Stimulated activated CD4-positive, alpha-beta T cell treated with anti-CD3 and anti-CD28 coated beads, Interleukin-12 subunit alpha, Interleukin-12 subunit beta, amount 100 ng/mL, for 48 hours (primary cell): Measurements from ENCODE around the gene MPPED1.

Experiments used
- DNase-seq, 3 donors: peaks; one replicate each; pipeline ENCODE4 v3.0.0-alpha.2; 2020; ENCODE audit warnings: low read depth in 2 of 3, low spot score in 1 of 3

MPPED1 gene

DNA sequence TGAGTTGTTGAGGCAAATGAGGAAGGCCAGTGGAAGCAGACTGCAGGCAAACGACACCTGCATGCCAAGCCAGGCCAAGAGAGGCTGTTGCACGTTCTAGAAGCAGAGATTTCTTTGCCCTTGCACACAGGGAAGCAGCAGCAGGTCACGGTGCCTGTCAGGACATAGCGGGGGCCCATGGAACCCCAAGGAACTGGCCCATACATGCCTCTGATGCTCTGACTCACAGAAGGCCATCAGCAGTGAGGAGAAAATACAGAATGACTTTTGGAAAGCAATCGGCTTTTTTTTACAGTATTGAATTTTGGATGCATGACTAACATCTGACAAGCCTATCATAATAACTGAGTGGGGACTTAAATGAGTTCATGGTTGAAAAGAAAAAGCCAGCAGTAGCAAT is 123.9 kb downstream of the MPPED1 start:
- no peak for DNase-seq

DNA sequence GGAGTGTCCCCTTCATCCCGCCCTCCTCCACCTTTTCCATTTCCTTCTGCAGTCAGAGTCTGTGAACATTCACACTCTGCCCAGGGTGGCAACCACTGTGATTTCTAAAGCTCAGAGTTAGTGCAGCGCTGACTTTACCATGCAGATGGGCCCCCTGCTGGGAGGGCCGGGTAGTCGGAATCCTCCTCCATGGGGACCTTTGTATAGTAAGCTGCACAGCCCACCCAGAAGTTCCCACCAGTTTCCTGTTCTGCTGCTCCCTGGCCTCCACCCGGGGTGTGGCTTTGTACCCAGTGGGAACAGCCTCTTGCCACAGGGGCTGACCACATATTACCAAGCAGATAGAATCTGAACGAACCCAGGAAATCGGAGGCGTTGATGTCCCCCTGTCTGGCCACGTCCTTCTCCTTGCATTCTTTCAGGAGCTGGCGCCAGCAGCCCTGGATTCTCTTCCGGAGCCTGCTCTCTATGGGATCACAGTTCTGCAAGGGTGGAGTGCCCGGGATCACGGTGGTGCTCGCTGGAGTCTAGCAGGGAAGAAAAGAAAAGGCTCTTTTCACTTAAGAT is 125.3 kb downstream of the MPPED1 start:
- DNase-seq, result no peak

DNA sequence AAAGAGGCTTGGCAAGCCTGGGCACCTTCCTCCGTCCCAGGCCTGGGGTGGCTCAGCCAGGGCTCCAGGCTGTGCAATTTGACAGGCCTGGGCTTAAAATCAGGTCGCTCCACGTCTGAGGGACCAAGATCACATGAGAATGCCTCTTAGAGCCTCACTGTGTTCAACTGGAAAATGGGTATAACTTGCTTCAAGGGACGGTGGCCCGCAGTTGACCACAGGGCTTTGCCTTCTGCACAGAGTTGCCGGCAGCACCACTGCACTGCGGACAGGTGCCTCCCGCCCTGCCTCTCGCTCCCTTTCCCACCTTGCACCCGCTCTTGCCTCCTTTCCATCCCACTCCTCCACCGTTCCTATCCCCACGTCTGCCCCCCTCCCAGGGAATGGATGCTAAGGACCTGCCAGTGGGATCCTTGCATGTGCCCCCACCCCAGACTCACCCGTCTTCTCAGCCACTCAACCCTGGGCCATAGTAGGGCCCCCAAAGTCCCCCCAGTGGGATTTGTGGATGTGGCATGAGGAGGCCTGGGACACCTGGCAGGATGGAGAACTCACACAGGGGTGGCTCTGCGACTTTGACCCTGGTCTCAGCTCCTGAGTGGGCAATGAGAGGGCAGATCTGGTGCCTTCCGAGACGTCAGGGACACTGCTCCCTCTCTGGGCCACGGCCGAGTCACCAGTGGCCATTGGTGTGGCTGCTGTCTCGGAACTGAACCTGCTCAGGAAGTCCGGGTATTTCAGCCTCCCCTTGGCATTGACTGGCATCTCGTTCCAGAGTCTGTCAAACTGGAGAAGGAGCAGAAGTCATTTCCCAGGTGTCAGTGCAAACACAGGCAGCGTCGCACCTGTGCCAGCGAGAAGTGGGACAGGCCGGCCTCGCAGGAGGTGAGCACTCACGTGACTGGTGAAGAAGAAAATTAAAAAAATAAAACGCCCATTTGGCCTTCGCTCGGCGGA is 128.0 kb downstream of the MPPED1 start:
- DNase-seq, result no peak

DNA sequence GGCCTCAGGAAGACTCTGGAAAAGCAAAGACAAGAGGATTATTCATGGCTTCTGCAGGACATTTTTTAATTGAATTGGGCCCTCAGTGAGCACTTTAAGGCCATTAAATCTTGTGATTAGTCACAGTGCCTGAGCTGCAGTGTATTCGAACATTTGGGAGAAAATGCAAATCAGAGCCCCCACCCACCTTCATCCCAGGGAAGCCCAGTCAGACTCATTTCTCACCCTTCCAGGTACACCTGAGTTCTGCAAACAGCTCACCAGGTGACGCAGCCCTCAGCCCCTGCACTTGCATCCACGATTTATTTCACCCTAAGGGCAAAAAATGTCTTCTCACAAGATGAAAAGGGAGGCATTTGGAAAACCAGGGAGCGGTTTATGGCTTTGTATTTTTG is 128.7 kb downstream of the MPPED1 start:
- DNase-seq, result no peak

DNA sequence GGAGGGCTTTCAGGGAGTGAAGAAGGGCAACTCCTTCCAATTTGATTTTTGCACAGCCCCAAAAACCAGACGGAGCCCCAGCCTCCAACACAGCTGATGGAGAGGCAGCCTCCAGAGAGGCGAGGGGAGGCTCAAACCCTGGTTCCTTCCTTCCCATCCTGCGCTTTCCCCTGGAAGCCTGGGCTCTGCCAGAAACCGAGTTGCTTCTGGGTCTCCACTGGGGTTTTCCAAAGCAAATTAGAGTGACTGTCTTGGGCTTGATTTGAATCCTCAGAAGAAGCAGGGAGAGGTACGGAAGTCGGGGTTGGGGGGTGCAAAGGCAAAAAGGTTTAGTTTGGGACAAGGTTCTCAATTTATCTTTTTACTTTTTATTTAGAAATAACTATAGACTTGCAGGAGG is 129.2 kb downstream of the MPPED1 start:
- no peak for DNase-seq

DNA sequence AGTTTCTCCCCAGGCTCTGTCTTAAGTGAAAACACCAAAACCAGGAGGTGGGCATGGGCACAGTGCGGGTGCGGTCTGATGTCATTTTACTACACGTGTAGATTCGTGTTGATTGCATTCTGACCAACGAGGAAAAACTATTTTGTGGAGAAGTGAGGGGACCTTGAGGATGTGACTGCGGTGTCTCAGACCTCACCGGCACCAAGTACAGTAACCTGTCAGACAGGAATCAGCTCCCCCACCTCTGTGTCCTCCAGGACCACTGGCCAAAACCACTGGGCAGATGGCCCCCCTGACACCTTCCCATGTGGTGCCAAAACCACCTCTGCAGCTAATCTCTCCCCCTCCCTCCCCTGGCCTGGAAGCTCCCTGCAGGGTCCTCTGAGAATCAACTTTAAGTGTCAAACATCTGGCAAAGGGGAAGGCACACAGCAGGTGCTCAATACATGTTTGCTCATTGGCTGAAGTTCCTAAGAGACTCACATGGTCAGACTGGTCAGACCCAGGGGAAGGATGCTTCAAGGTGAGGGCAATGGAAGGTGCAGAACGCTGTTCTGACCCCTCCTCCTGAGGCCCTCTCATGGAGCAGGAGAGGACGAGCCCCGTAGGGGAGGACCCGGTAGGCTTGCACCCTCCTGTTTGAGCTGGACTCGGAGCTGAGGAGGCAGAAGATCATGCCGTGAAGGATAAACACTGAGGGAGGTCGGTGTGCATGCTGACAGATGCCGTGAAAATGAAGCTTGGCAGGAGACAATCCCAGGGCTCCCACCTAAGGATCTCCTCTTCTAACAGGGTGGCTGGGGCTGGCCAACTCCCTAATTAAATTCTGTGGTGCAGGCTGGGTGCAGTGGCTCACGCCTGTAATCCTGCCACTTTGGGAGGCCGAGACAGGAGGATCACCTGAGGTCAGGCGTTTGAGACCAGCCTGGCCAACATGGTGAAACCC is 129.9 kb downstream of the MPPED1 start:
- no peak for DNase-seq

DNA sequence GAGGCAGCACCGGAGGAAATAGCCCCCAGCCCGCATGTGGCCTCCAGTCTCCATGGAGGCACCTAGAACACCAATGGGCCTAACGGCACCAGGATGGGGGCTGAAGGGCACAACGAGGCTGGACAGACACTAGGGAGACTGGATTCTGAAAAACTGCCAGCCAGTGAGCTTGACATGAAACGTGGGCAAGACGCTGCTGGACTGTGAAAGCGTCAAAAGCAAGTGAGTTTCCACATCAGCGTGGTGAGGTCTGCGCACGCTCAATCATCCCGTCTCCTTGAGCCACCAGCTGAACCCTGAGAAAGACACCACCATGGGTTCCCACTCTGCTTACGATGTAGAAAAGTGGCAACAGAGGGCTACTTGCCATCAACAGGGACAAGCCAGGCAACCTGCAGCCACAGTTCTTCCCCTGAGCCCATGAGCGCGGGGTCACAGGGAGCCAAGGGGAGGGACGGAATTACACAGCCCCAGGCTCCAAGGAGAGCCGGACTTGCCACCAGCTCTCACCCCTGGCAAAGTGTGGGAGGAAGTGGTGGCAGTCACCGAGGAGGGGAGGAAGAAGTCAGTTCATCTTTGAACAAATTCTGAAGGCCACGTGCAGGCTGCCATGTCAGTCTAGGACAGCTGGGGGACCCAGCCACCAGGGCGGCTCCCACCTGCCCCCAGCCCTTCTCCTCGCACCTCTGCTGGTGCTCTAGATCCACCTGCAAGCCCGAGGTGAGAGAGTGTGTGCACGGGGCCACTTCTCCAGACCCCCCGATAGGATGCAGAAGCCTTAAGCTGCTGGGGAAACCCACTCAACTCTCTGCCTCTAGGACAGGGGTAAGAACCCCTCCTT is 131.1 kb downstream of the MPPED1 start:
- no peak for DNase-seq

DNA sequence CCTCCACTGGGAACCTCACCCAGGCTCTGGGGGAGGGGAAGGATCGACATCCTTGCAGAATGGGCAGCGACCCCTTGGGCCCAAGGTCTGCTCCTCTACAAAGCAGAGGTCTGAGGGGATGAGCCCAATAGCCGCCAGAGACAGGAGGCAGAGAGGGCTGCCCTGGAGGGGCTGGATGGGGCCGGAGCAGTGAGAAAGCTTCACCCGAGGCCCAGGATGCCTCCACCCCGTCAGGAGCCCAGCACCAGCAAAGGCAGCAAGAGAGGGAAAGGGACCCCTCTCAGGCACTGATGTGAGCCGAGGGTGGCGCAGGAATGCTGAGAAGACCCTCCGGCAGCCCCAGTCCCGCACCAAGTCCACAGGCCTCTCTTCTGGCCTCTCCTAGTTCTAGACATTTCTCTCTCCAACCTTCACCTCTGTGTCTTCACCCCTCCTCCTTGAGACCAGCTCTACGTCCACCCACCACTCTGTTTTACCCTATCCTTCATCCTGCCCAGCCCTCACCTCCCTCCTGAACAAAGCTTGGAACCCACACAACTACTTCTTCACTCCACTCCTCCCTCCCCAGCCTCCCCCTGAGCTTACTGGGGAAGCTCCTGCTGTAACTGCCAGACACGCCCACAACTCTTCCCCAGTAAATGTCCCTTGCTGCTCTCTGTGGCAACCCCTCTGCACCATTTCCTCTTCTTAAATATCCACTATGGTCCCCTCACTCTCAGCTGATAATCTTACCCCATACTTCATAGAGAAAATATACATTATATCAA is 131.9 kb downstream of the MPPED1 start:
- DNase-seq, result no peak

- DNase-seq, result no peak
These were observed 132.5 kb downstream of the MPPED1 start for GRCh38 chr22:43544289-43544673.

DNA sequence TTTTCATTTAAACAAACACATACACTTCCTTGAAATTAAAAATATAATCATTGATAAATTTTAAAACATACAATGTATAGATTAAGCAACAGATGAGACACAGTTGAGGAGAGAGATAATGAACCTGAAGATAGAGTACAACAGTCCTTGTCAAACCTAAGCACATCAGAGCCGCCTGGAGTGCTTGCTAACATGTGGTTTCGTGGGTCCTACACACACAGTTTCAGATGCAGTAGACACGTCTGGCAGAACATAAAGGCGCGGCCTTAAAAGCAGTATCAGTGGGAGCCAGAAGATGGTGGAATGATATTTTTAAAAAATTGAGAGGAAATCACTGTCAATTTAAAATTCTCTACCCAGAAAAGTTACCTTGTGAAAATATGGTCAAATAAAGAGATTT is 134.4 kb downstream of the MPPED1 start:
- DNase-seq, result no peak

GRCh38 chr22:43550024-43550620 is 138.3 kb downstream of the MPPED1 start:
- no peak for DNase-seq

DNA sequence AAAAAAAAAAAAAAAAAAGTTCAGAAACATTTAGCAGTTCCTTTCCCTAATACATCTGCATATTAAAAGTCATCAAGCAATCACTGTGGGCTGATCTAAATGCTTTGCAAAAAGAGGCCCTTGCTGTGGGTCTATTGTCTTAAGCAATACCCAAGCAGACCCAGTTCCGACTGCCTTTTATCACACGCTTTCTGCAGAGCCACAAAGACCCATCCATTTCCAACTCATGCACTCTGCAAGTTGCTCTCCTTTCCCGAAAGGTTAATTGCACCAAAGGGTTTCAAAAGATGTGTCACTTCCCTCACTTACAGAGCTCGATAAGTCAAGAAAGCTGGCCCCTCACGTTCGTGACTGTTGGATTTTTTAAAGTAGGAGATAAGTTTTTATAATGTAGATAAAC is 138.9 kb downstream of the MPPED1 start:
- no peak for DNase-seq

DNA sequence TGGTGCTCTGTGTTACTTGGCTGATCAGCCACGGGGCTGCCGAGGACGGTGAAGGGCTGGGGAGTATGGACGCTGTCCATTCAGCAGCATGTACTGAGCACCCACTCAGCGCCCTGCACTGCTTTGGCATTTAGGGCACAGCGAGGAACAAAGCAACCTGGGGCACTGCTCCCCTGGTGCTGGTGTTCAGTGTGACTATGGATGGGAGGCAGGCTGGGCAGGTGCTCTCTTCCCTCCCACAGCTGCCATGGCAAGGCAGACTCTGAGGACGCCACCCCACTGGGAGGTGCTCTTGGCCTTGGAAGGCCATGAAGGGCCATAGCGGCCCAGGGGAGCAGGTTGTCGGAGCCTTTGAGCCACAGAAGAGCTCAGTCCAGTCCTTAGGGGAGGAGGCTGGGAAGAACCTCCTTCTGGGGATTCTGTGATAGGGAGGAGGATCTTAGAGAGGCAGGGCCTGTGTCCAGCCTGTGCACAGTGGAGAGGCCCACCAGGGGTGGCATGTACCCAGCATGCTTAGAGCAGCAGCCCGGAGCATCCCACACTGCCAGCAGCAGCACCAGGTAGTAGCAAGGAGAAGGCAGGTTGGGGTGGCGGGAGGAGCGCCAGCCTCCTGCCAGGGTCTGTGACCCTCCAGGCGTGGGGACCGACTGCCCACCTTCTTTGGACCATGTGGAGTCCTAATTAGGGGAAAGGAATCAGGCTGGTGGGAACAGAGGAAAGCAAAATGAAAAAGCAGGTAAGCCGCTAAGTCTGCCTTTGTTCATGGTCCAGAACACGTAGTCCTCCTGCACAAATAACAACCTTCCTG is 141.8 kb downstream of the MPPED1 start:
- DNase-seq, result no peak

DNA sequence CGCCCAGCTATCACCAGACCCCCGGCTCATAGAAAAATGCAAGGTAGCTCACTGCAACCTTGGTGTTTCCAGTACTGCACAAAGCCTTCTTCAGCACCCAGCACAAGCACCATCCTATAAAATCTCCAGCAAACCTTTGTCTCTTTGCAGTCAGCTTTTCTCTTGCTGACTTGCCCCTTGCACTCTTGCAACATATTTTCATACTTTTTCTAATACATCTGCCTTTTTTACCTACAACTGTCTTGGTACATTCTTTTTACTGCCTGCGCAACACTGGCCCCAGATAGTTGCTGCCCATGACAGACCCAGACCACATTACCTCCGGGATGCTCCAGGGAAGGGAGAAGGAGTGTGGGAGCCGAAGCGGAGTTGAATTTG is 142.4 kb downstream of the MPPED1 start:
- no peak for DNase-seq

DNA sequence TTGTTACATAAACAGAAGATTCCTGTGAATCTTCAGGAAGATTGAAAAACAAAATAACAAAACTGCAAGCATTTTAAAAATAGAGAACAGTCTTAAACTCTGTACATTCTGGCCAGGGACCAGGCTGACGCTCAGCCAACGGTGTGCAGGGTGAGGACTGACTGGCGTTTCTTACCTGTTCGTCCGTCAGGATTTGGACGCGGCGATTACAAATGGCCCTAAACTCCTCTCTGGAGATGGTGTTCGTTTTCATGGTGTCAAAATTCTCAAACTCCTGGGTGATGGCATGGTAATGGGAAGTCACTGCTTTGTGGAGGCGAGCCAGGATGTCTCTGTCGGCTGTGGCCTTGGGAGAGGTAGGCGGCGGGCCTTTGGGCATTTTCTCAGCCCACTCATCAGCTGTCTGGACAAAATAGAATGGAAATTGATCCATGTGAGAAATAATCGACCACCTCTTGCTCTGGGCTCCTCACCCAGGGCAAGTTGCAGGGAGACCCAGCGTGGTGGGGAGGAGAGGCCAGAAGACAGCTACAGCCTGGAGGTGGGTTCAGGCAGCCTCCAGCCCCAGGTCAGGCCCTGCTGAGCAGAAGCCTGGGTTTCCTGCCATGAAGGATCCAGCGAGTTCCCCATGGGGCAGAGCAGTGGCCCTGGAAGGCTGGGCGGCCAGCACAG is 143.0 kb downstream of the MPPED1 start:
- DNase-seq, result no peak

DNA sequence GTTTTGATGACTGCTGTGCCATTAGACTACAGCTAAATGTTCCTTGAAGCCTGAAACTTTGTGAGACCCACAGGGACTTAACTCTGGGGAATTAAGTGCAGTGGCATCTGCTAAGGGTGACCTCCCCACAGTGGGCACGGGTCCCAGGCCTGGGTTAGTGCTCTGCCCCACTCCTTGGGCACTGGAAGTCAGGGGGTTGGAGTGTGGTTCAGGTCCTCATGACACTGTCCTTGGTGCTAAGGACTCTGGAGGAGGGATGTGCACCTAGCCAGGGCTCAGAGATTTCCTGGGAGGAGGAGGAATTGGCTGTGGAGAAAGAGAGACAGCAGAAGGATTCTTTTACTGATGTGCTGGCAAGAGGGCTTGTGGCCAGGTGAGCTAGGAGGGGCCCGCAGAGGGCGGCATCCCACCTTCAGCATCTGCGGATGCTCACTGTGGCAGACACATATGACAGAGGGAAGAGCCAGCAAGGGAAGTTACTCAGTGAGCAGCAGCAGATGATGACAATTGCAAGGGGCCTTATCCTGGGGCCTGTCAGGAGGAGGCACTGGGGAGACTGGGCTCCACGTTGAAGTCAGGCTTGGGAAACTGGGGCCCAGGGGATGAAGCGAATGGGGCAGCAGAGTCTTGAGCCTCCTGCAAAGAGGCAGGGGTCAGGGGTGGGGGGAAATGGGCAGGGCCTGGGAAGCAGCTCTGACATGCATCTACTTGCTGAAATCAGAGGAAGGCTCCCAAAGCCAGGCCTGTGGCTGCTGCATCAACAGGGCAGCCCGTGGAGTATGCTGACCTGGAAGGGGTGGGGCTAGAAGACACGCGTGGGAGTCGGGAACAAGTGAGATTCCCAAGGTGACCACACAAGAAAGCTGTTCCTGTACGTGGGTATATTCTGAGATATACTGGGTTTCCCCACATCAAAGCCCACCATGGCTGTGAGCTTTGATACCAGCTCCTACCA is 144.0 kb downstream of the MPPED1 start:
- no peak for DNase-seq
